GM12864 (cell line): ENCODE data around the gene GRID1.

Experiments
- DNase-seq: peaks from one replicate; pipeline ENCODE4 v3.0.0-alpha.2; 2011; ENCODE audit warnings: low read depth
- H3K4me3 ChIP-seq: 2 replicates; pipeline ENCODE4 v1.5.1; 2011; ENCODE audit warnings: mild to moderate bottlenecking, low read depth, low read length, control low read depth
- CTCF ChIP-seq: IDR thresholded peaks from 2 replicates; pipeline ENCODE4 v1.5.1; 2011; ENCODE audit warnings: low read depth, mild to moderate bottlenecking, moderate library complexity, low read length, control low read depth, inconsistent platforms; ENCODE audit errors: missing control alignments

GRID1 gene

DNA sequence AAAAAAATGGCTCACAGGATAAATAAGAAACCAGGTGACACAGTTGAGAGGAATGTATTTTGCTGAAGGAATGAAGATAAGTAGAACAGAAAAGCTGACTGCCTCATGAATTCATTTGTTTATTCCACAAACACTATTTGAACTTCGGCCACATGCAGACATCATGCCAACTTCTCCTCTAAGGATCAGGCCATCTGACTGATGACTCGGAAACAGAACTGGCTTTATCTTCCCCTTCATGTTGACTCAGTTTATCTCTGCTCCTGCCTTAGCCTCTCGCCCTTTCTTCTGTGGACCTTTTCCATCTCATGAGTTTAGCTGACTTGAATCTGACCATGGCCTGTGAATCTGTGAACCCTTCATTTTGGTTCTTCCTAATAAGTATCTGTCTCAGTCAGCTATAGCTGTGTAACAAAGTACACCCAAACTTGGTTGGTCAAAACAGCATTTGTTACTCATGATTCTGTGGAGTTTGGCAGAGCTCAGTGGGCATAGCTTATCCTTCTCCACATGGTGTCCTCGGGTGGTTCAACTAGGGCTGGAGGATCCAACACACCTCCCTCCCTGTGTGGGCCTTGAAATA, 44.0 kb upstream of the GRID1 start:
- TF ChIP-seq CTCF = no peak
- DNase-seq = no peak
- no peak overlapping the region; the same call in 1 of the 2 replicates for H3K4me3 ChIP-seq

DNA sequence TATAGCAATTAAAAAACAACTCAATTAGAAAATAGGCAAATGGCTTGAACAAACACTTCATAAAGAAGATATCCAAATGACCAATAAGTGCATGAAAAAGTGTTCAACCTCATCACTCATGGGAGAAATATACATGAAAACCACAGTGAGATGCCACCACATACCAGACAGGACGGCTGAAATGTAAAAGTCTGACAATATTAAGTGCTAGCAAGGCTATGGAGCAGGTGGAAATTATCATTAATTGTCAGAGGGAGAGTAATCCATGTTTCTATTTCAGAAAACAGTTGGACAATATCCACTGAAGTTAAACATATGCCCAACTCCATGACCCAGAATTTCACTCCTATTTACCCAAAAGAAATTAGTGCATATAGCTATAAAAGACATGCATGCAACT, 42.6 kb upstream of the GRID1 start:
- TF ChIP-seq CTCF = no peak

DNA sequence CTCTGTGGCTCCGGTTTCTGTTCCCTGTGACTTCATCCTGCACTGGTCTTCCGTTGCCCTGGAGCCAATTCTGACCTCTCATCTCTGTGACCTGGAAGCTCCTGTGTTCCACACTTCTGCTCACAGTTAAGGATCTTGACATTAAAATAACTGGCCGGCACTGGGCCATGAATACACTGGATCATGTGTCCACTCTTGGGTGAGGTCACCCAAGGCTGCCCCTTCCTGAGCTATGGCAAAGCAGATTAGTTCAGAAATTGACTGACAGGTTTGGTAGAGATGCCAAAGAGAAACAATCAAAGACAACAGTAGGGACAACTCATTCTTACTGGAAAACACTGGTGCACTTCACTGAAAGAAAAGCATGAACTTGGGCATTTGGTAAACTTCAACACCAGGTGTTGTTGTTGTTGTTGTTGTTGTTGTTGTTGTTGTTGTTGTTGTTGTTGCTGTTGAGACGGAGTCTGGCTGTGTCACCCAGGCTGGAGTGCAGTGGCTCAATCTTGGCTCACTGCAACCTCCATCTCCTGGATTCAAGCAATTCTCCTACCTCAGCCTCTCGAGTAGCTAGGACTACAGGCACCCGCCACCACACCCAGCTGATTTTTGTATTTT, 36.7 kb upstream of the GRID1 start:
- no peak for DNase-seq
- TF ChIP-seq CTCF = no peak
- no peak overlapping the region for H3K4me3 ChIP-seq

More for the DNA sequence above, 42.6 kb upstream of the GRID1 start:
- no peak overlapping the region for H3K4me3 ChIP-seq
- DNase-seq = no peak

DNA sequence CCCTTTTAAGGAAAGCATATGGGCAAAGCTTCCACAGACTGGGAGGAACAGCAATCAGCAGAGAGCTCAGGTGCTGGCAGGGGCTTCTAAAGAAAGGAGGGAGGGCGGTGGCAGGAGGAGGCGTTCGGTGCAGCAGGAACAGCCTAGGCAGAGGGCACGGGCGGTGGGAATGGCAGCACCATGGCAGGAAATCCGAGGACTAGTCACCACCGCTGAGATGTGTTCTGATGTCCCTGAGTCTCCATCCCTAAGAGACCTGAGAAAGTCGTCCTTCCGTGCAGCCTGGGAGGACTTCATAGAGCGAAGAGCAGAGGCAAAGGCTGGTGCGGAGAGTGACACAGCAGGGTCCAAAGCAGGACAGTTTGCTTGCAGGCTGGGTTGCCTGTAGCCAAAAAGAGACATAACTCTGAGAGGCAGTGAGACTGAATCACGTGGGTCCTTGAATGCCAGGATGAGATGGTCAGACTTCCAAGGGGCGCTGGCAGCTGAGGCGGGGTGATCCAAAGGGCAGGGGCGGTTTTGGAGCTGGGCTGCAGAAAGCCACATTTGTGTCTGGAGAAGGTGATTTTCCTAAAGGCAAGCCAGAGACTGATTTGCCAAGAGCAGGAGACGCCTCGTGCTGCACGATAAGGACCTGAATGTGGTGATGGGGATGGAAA, 35.8 kb upstream of the GRID1 start:
- TF ChIP-seq CTCF = no peak
- H3K4me3 ChIP-seq = no peak overlapping the region; the same call in 1 of the 2 replicates
- DNase-seq = no peak

GRCh38 chr10:86401588-86402282, 35.1 kb upstream of the GRID1 start:
- TF ChIP-seq CTCF = no peak
- DNase-seq = no peak
- peak overlapping the region; percentile 89 for H3K4me3 ChIP-seq

GRCh38 chr10:86400705-86401587, 34.4 kb upstream of the GRID1 start:
- no peak for DNase-seq
- peak; percentile 7 for TF ChIP-seq CTCF

More at GRCh38 chr10:86400705-86401587, 34.4 kb upstream of the GRID1 start:
- H3K4me3 ChIP-seq = peak overlapping the region; percentile 89
